ENCODE results near the gene B4GALT1. TPM values are rescaled to one million over a fixed set of nuclear protein-coding genes. Genes with fewer than 3 reads are reported as not detected.

Gene B4GALT1
- total and polyA plus RNA-seq, 2 donors (not counting 3 experiments of a cell fraction or from before 2014, with no cell fraction given): 61.4 to 66.5 TPM

DNA sequence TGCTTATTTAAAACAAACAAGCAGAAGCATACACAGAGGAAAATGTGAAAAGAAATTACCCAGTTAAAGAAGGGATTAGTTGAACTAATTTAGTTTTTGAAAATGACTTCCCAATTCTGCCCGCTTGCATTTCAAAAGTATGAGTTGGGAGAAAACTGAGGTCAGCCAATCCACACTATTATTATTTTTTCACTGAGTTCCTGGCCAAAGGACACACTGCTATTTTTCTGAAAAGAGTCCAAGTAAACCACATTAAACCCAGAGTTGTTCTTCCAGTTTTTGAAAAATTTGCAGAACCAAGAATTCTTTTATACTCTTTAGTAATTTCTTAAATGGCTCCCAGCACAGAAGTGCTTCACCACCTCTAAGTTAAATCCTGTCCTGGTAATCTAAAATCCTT lies 98.1 kb downstream of the B4GALT1 start:
- intact Hi-C loops (cut with micrococcal nuclease) (no loop called here), dilution Hi-C loops (cut with MboI; ENCODE audit: extremely low pct_ligation_motif_present, low sequenced_read_pairs) (no loop called here)
- no peaks in the 10 kb centered on the region for H3K27me3 ChIP-seq (ENCODE audit: control insufficient read depth in 2 of 2, insufficient read depth in 2 of 2, low read length in 2 of 2)
- FAIRE-seq (no peak), DNase-seq (ENCODE audit: low read depth, low spot score) (no peak)
- TF ChIP-seq POLR2AphosphoS5 (IDR thresholded peaks at IDR 0.05; ENCODE audit: insufficient read depth, low read depth, low read length): no peak
- TF ChIP-seq, protein P1, sequence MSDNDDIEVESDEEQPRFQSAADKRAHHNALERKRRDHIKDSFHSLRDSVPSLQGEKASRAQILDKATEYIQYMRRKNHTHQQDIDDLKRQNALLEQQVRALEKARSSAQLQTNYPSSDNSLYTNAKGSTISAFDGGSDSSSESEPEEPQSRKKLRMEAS (IDR thresholded peaks at IDR 0.05; ENCODE audit: insufficient read depth, insufficient read length): no peak
- no peak for TF ChIP-seq FOS (IDR thresholded peaks at IDR 0.05; ENCODE audit: borderline replicate concordance, insufficient read depth, low read length)
- TF ChIP-seq GATA2 (IDR thresholded peaks at IDR 0.05; ENCODE audit: insufficient read depth, insufficient read length, low read depth, low read length): no peak
- TF ChIP-seq MYC (IDR thresholded peaks at IDR 0.05; ENCODE audit: low read depth, low read length): no peak
- no peak for TF ChIP-seq EZH2 (IDR thresholded peaks at IDR 0.05; ENCODE audit: borderline replicate concordance, low read depth, low read length, severe bottlenecking)
- TF ChIP-seq JUN (IDR thresholded peaks at IDR 0.05; ENCODE audit: borderline replicate concordance, insufficient read depth, insufficient read length, low read depth): no peak
- TF ChIP-seq POLR2A (IDR thresholded peaks at IDR 0.05; ENCODE audit: low read depth, low read length): no peak
- no peak for TF ChIP-seq CTCF (IDR thresholded peaks at IDR 0.05; ENCODE audit: extremely low read depth in 1 of 2, insufficient read depth in 1 of 2, low read depth in 1 of 2, low read length in 2 of 2)
- H3K79me2 ChIP-seq (ENCODE audit: control insufficient read depth, insufficient read depth, low read length): peaks cover 25% of the 10 kb centered on the region
- no peak overlapping the region for H2AFZ ChIP-seq (ENCODE audit: low read depth, low read length)
- H3K4me1 ChIP-seq (ENCODE audit: control insufficient read depth, extremely low read depth, insufficient read depth, low read length): peaks cover 4% of the 10 kb centered on the region
- no peak overlapping the region for H3K9ac ChIP-seq (replicated peaks; ENCODE audit: extremely low read depth, insufficient read depth, low read length)
- no peaks in the 10 kb centered on the region for H4K20me1 ChIP-seq (replicated peaks; ENCODE audit: control insufficient read depth, extremely low read depth, insufficient read depth, low read length)
- POLR2A ChIA-PET: no interaction called here
- H3K27ac ChIP-seq (ENCODE audit: insufficient read depth, low read depth, low read length): no peak overlapping the region
- H3K4me3 ChIP-seq (replicated peaks in 1 of 3; ENCODE audit: insufficient read depth in 1 of 3, low read depth in 1 of 3, low read length in 3 of 3): no peak overlapping the region
- peaks cover 12 to 28% of the 10 kb centered on the region in 2 experiments for H3K36me3 ChIP-seq (ENCODE audit: control insufficient read depth in 2 of 2, extremely low read depth in 1 of 2, insufficient read depth in 2 of 2, low read length in 2 of 2)
- no TSS peak for BruUV-seq (replicated peaks)
- H3K4me2 ChIP-seq (ENCODE audit: insufficient read depth, low read length): no peak overlapping the region
- no peaks in the 10 kb centered on the region for H3K9me3 ChIP-seq (replicated peaks; ENCODE audit: control insufficient read depth, insufficient read depth, low read length)
- CTCF ChIA-PET: no interaction called here
- H3K9me1 ChIP-seq (replicated peaks; ENCODE audit: control insufficient read depth, extremely low read depth, insufficient read depth, low read length): no peaks in the 10 kb centered on the region

Data from endothelial cell of umbilical vein (primary cell).